Stimulated activated CD8-positive, alpha-beta memory T cell treated with anti-CD3 and anti-CD28 coated beads, Interleukin-2, amount 100 ng/mL, for 48 hours (primary cell): ENCODE measurements around the gene SMOC1.

ENCODE experiments used
- DNase-seq, 2 donors: peaks; one replicate each; pipeline ENCODE4 v3.0.0-alpha.2; 2020; ENCODE audit warnings: low read depth in 2 of 2

The SMOC1 gene

GRCh38 chr14:70008284-70009262 is 129.4 kb downstream of the SMOC1 start:
- DNase-seq = no peak

GRCh38 chr14:70009961-70010360 is 130.7 kb downstream of the SMOC1 start:
- DNase-seq = no peak

DNA sequence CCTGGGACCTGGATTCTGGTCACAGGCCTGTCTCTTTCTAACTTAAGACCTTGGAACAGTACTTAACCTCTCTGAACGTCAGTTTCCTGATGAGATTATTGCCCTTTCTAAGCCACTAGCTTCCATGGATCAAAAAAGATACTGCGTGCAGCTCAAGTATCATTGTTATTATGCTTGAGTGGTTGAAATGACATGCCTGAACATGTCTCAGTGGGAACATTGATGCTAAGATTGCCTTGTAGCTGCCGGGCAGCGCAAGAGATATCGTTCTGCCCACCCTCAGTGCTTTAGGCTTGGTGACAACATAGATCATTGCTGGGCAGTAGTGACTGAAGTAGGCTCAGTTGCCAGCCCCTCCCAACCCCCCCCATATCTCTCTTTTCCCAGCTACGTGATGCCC is 131.9 kb downstream of the SMOC1 start:
- DNase-seq = no peak

GRCh38 chr14:70011708-70012107 is 132.5 kb downstream of the SMOC1 start:
- no peak for DNase-seq

GRCh38 chr14:70013271-70013873 is 134.2 kb downstream of the SMOC1 start:
- peak; percentile 15 to 26 for DNase-seq

DNA sequence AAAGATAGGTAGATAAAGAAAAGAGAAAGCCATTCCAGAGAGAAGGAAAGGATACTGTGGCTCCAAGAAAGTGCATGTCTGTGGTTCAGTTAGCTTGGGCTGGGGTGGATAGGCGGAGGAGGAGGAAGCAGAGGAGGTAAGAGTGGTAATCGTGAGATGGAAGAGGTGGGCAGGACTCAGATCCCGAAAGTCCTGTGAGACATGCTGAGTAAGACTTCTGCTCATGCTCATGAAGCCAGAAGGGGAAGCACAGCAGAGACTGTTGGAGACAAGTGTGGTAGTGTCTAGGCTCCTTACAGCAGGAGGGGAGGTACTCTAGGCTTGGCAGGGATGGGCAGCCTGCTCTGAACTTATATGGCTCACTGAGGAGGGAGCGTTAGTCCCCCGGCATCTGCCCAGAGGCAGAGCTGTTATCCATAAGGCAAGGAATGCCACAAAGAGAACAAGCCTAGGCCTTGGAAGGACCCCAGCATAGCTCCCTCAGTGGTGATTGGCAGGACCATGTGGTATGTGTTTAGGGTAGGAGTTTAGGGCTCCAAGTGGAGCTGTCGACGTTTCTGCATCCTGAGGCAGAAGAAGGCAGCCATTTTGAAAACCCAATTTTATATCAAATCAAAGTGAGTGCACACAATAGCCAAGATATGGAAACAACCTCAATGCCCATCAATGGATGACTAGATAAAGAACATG is 135.3 kb downstream of the SMOC1 start:
- no peak for DNase-seq

DNA sequence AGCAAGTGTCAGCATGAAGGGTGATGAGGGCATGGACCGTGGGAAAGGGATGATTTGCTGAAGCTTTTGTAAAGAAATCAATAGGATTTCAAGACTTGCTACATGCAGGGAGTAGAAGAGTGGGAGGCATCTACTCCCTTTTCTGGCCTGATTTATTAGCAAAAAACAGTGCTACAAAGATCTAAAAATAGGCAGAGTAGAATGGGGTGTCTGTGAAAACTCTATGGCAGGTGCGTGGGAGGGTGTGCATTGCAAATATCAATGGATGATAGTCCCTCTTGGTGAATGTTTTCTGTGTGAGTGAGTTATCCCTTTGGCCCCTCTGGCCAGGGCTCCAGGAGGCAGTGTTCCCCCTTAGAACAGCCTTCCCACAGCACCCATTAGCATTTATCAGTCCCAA is 139.0 kb downstream of the SMOC1 start:
- DNase-seq = no peak

DNA sequence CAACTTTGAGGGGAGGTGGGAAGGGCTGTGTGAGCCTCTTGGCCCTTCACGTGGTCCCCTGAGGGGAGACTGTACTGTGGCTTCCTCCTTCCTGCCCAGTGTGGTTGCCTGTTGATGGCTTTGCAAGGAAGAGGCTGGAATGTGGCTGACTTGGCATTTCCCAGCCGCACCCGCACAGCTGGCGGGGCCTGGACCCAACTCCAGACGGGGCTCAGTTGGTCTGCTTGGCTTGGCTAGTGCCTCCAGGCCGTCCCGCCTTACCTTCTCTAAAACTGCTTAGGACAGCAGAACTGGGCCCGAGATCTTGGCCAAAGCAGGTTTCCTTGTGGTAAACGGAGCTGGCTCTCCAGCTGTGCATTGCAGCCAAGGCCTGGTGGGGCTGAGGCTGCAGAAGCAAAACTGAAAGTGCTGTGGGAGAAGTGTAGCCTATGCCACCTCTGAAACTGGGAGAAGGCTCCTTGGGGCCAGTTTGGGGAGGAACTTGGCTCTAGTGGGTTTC is 139.5 kb downstream of the SMOC1 start:
- no peak for DNase-seq

DNA sequence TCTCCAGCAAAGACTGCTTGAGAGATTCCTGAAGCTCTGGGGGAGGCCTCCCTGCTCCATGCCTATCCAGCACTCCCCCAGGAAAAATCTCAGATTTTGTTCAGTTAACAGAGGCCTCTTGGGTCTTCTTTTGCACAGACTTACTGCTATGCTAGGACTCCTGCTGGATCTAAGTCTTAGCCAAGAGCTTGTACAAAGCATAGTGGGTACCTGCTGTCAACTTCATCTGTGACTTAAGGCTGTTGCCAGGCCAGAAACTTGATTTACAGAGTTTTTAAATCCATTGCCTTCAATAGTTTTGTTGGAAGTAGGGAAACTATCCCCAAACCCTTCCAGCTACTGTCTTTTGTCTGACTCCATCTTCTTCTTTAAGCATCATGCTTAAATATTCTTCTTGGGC is 140.5 kb downstream of the SMOC1 start:
- no peak for DNase-seq

GRCh38 chr14:70020352-70021170 is 141.3 kb downstream of the SMOC1 start:
- no peak for DNase-seq

DNA sequence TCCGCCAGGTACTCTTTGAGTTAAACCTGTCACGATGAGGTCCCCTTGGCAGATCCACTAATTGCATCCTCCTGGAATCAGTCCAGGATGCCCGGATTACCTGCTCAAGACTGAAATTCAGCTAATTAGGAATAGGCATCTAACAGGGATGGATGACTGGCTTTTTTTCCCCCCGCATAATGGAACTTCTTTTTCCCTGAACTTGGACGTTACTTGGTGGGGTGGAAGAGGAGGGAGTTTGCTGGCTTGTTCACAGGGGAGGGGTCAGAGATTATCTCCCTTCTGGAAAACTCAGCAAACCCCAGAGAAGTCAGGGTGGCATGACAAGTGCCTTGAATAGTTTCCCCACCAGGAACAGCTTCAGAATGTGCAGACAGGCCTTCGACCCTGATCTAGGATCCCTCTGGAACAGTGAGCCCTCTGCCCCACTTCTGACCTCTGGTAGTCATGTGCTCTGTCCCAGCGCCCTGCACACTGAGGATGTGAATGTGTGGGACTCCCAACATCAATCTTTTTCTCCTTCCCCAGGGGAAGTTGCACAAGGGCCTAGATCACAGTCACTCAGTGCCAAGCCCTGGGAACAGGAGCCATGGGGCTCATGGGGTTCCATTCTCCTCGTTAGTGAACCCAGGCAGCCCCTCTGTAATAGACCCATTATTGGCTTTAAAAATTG is 142.5 kb downstream of the SMOC1 start:
- no peak for DNase-seq

- no peak for DNase-seq
These were observed 143.7 kb downstream of the SMOC1 start for GRCh38 chr14:70022771-70023445.

- DNase-seq = no peak
These were observed 144.7 kb downstream of the SMOC1 start for GRCh38 chr14:70023871-70024270.

- DNase-seq = peak; percentile 57 to 65
These were observed 148.7 kb downstream of the SMOC1 start for GRCh38 chr14:70027785-70028428.

DNA sequence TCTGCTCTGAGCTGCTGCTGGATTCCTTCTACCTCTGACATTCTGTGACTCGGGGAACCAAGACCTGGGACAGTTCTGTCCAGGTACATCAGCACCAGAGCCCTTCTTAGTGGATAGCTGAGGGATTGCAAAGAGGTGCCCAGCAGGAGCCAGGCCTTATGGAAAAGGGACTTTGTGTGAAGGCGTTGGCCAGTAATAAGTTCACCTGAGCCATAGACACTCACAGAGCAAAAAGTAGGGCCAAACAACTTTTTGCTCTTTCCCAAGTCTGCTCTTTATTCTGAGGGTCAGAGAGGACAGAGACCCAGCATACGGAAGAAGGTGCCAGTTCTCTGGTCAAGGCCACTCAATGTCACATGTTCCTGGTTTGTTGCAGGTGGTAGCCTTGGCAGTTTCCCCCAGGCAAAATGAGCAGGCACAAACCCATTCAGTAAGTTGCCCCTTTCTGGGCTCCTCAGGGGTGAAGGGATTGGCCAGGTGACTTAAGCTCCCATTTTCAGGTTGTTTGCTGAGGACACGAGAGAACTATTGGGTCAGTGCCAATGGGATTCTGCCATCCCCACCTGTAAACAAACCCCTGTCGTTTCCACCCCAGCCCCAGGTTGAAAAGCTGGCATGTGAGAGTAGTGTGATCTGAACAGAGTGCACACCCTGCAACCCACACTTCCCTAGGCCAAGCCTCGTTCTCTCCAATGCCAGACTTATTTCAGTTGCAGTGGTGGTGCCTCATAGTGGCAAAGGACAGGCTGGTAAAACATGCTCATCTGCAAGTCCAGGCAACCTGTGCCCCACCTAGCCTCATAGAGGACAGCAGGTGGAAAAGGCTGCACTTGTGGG is 150.3 kb downstream of the SMOC1 start:
- no peak for DNase-seq

GRCh38 chr14:70032016-70032415 is 152.8 kb downstream of the SMOC1 start:
- DNase-seq = no peak

DNA sequence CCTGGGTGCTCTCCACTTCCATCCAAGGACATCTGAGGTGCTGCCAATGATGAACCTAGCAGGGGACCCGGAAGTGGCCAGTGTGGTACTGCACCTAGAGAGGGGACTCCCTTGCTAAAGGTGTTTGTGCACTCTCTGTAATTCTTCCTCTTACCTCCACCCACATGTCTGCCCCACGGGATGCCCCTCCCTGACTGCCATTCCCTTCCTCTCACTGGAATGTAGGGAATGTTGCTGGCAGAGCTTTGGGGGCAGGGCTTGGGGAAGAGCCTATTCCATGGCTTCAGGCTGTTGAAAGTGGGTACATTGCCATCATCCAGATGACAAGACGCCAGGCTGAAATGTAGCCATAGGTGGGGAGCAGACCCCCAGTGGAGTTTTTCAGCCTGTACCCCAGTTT is 153.2 kb downstream of the SMOC1 start:
- no peak for DNase-seq

DNA sequence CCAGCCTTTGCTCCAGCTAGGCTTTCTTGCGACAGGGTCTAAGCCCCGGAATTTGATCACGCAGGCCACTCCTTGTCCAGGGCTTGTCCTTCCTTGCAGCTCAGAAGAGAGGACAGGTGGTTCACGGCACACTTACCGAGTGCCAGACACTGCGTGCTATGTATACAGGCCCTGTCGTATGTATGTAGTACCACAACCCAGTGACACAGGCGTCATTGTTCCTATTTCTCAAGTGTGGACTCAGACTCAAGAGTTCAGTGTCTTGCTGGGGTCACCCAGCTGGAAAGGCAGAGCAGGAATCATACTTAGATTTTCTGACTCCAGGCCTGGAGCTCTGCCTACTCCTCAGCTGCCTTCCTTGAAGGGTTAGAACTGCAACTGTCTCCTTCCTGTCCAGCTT is 153.9 kb downstream of the SMOC1 start:
- DNase-seq = no peak

GRCh38 chr14:70033561-70033960 is 154.3 kb downstream of the SMOC1 start:
- no peak for DNase-seq
